GM21825 (cell line): ENCODE data around the gene APRT.

Source experiments
- ATAC-seq: cut with Tn5 transposase; IDR thresholded peaks from one replicate; pipeline ENCODE4 v1.9.1; 2021; ENCODE audit warnings: mild to moderate bottlenecking, moderate library complexity; ENCODE audit not compliant: unreplicated experiment

APRT gene

DNA sequence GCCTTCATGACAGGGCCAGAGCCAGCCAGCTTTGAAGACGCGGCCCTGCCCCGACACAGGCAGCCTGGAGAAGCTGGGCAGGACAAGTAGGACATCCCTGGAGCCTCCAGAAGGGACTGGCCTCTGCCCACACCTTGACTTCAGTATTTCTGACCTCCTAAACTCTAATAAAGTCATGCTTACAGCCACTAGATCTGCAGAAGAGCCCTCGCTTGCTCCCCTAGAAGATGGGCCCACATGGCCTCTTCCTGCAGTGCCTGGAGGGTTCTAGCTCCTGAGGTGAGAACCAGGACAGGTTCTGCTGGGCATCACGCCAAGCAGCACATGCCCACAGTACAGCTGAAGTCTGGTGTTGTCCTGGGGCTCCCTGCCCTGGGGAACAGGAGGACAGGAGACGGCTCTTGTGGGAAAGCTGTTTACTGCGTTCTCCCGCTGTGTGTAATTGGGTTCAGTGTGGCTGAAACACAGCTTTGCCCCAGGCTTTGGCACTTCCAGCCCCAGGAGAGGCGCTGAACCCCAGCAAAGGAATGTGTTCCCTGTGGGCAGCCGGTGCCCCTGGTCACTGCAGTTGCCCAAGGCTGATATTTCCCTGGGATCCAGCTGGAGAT, 2.6 kb downstream of the APRT start:
- ATAC-seq: no peak

DNA sequence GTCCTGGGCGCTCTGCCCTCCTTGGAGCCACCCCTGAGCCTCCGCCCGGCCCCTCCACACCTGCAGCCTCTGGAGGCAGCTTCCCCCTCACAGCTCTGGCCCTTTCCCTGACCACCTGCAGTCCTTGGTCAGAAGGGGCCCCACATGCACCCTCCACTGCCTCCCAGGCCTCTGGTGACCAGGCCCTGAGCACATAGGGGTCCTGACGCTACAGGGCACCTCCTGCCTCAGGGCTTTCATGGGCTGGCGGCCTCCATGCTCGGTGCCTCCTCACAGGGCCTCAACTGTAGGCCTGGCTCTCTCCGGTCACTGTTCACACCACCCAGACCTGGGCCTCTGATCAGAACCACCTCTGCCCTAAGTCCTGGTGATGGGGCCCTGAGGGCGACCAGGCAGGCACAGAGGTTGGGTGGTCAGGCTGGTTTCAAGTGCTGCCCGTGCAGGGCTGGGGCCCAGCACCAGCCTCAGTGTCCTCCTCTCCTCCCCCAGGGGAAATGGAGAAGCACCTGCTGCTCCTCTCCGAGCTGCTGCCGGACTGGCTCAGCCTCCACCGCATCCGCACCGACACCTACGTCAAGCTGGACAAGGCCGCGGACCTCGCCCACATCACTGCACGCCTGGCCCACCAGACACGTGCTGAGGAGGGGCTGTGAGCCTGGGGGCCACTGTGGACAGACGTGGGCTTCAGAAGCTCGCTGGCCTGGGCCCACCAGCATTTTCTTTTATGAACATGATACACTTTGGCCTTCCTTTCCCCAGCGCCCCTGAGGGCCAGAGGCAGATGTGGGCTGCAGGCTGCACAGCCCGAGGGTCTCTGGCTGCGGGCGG, 3.9 kb downstream of the APRT start:
- no peak for ATAC-seq

DNA sequence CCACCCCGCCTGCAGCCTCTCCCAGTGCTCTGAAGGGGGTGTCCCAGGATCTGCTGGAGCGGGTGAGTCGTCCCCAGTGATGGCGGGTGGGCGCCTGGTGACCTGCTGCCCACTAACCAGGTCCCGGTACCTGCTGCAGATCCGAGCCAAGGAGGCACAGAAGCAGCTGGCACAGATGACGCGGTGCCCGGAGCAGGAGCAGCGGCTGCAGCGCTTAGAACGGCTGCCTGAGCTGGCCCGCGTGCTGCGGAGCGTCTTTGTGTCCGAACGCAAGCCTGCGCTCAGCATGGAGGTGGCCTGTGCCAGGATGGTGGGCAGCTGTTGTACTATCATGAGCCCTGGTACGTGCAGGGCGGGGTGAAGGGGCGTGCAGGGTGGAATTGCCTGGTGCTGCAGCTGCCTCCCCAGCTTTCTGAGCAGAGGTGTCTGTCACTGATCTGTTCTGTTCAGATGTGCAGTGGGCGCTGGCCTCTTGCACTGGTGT, 4.5 kb downstream of the APRT start:
- ATAC-seq: no peak

DNA sequence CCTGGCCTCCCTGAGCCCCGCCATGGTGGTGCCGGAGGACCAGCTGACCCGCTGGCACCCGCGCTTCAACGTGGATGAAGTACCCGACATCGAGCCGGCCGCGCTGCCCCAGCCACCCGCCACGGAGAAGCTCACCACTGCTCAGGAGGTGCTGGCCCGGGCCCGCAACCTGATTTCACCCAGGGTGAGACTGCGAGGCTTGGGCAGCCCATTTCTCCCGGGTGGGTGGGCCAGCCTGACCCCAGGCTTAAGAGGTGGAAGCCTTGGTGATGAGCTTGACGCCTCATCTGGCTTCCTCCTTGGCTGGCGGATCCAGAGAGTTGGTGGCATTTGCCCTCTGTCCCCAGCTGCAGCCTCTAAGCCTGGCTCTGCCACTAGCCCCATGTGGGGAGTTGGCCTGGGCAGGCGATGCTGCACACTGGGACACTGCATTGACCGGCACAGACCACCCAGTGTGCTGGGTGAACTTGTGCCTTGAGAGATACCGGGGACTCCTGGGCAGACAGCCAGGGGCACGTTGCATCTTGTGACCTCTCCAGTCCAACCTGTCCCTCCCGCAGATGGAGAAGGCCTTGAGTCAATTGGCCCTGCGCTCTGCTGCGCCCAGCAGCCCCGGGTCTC, 5.1 kb downstream of the APRT start:
- no peak for ATAC-seq

DNA sequence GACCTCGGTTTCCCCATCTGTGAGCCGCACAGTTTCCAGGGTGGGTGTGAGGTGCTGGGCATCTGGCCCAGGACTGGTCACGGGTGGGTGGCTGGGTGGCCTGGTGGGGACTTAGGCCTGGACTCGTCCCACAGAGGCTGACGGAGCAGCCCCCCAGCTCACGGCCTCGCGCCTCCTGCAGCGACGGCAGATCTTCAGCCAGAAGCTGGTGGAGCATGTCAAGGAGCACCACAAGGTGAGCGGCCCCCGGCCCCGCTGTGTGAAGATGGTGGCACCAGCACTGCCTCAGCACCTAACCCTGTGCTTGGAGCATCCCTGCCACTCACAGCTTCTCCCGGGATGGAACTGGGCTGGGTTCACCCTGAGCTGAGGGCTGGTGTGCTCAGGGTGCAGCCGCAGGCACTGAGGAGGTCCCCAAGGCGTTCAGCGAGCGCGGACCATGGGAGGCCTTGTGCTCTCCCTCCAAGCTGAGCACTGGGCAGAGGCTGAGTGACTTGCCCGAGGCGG, 5.8 kb downstream of the APRT start:
- ATAC-seq: no peak

DNA sequence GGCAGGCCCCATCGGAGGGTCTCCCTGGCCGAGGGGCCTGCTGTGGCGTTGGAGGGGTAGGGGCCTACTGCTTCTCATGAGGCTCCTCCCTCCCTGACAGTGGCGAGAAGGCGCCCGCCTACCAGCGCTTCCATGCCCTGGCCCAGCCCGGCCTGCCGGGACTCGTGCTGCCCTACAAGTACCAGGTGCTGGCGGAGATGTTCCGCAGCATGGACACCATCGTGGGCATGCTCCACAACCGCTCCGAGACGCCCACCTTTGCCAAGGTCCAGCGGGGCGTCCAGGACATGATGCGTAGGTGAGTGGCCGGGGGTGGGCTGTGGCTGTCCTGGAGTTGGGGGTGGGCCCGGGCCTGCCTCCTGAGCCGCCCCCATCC, 6.4 kb downstream of the APRT start:
- ATAC-seq: no peak

DNA sequence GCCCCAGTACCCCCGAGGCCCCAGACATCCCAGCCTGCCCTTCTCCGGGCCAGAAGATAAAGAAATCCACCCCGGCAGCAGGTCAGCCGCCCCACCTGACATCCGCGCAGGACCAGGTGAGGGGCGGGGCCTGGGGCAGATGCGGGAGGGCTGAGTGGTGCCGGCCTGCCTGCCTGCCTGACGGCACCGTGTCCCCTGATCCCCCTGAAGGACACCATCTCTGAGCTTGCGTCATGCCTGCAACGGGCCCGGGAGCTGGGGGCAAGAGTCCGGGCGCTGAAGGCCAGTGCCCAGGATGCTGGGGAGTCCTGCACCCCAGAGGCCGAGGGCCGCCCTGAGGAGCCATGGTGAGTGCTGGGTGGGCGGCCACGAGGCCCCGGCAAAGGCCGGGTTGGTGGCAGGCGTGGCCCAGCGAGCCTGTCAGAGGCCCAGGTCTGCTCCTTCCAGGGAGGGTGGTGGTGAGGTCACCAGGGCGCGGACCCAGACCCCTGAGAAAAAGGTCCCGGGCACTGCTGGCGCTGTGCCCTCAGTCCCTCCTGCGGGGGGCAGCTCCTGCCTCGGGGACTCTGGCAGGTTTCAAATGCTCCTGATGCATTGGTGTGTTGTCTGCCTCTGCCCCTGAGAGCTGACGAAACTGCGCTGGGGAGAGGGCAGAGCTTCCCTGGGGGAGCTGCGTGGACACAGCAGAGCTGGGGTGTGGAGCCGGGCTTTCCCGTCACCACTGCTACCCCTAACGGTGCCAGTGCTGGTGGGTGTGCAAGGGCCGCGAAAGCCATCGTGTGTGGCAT, 7.0 kb downstream of the APRT start:
- ATAC-seq: no peak

DNA sequence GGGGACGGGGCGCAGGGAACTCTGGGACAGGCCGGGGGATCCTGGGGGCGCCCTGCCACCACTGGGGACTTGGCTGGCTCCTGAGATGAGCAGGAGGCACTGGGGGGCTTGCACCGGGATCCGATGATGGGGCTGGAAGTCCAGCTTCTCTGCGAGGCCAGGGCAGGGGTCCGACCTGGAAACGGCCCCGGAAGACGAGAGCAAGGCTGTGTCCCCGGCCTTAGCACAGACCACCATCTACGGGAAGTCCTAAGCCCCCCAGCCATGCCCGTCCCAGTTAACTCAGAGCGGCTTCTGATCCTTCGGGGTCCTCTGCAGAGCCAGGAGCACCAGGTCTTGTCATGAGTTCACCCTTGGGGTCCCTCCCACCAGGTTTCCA, 7.6 kb downstream of the APRT start:
- ATAC-seq: no peak

DNA sequence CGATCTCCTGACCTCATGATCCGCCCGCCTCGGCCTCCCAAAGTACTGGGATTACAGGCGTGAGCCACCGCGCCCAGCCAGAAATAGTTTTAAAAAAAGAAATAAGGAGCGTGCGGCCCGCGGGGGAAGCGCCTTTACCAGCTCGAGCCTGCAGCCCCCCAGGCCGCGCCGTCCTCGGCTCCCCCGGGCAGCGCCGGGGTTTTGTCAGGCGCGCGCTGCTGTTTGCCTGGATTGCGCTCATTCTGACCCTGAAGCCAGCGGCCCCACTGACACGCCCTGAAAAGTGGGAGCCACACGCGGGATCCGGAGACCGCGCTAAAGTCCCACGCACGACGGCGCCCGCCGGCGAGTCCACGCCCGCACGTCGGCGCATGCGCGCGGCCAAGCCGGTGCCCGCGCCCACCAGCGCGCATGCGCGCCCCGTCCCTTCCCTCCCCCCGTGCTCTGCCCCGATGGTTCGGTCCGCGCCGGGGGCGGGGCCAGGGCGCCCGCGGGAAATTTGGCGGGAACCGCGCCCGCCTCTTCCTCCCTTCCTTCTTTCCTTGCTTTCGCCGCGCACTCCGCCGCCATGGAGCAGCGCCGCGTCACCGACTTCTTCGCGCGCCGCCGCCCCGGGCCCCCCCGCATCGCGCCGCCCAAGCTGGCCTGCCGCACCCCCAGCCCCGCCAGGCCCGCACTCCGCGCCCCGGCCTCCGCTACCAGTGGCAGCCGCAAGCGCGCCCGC, 8.3 kb downstream of the APRT start, which contains the start of gene CDT1:
CDT1 (plus strand) TSS at position 526 of the 724 bp plus-strand sequence; CDS start at position 569, 43 bp downstream.
- ATAC-seq: peak; percentile 26

DNA sequence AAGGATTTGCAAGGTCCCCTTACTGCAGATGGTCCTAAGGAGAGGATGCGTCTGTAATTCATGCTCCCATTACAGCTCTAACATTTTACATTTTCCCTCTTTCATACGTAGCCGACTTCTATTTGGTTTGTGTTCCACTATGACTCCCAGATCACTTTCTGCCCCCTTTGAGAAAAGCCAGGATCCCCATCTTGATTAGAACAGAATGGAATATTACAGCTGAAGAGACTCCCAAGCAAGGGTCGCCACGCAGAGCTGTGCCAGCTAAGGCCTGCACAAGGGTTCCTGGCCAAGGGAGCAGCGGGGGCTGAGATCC, 11.5 kb downstream of the APRT start:
- no peak for ATAC-seq

DNA sequence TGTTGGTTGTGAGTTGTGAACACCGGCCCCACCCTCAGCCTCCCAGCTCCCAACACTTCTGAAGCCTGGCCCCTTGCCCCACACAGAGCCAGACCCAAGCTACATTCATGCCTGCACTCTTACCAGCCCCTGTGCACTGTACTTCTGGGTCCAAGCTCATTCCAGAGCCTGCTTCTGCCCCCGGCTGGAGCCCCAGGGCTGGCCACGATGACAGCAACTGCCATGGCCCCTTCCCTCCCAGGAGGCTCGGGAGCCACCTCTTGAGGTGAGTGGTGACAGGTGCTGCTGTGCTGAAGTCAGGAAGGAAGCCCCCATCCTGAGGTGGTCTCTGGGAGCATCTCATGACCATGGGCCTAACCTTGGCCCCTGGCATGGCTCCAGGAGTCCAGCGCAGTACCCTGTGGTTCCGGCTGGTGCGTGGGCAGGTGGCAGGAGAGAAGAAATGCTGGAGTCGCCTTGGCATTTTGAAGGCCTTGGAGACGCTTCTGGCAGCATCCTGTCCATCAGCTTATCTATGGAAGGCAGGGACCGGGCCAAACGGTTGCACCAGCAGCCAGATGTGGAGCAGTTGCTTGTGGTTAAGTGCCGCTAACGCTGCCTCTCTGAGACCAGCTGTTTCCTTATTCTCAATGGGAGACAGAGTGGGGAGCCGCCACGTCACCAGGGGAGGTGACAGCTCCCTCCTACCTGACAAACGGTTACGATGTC, 12.0 kb downstream of the APRT start:
- no peak for ATAC-seq

DNA sequence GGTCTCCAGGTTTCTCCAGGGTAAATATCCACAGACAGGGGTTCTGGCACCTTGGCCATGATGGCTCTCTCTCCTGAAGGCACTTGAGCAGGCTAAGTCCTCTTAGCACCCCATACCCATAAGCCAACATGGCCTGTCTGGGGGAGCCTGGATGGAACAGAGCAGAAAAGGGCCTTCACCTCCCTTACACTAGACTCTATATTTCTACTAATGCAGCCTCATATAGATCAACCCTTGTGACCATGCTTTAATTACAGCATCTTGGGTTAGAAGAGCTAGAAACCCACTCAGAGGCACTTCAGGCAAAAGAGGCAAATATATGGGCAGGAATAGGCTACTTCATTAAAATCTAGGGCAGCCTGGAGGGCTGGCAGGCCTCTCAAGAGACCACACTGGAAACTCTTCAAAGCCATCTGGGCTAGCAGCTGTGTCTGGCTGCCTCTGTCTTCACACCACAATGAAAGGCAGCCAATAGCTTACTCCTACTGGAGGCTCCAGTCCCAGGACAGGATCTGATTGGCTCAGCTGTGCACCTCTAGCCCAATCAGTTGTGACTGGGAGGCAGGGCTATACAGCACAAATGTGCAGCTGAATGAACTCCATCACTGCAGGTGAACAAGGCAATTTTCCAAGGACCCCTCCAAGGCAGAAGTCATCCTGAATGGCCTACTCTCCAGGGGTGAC, 12.8 kb downstream of the APRT start:
- no peak for ATAC-seq

DNA sequence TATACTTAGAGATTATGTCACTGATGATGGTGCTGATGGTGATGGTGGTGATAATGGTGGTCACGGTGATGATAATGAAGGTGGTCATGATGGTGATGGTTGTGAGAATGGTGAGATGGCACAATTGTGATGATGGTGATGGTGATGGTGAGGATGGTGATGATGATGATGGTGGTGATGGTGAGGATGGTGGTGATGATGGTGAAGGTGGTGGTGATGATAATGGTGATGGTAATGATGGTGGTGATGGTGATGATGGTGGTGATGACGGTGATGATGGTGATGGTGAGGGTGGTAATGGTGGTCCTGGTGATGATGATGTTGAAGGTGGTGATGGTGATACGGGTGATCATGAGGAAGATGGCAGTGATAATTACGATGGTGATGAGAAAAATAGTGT, 13.7 kb downstream of the APRT start:
- ATAC-seq: no peak

DNA sequence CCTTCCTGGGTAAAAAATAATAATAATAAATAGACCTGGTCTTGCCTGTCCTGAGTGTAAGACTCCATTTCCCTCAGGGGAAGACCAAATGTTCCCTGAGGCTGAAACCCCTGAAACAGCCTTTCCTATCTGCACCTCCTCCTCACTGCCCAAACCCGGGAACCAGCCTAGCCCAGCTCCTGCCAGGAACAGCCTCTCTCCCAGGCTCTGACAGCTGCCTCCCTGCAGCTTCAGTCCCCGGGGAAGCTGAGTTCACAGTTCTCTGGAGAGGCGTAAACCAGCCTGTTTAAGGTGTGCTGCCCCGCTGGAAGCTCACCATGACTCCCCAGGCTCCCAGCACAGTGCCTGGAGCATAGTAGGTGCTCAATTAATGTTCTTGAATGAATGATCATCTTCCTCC, 15.4 kb downstream of the APRT start:
- no peak for ATAC-seq

DNA sequence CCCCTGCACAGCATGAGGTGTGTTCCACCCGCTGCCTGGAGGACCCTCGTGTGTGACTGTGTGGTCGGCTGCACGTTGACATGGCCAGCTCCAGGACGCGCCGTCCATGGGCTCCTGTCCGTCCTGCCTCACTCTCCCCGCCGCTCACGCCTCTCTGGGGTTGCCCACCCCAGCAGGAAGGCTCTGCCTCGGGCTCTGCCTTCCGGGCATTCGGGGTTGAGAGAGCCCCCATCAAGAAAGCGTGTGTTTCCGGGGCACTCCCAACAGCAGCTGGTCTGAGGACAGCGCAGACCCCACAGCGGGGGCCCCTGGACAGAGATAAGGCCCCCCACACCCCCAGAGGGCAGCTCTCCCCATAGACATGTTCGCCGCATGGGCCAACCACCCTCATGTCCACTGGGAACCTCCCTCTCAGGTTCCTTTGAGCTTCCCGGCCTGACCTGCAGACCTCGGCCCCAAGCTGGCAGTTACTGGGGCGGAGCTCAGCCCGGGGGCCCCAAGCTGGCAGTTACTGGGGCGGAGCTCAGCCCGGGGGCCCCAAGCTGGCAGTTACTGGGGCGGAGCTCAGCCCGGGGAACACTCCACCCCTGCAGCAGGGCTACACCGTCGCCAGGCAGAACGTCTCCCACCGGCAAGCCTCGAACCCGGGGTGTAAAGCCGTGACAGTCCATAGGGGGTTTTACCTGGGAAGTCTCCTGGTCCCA, 18.3 kb downstream of the APRT start:
- ATAC-seq: no peak

DNA sequence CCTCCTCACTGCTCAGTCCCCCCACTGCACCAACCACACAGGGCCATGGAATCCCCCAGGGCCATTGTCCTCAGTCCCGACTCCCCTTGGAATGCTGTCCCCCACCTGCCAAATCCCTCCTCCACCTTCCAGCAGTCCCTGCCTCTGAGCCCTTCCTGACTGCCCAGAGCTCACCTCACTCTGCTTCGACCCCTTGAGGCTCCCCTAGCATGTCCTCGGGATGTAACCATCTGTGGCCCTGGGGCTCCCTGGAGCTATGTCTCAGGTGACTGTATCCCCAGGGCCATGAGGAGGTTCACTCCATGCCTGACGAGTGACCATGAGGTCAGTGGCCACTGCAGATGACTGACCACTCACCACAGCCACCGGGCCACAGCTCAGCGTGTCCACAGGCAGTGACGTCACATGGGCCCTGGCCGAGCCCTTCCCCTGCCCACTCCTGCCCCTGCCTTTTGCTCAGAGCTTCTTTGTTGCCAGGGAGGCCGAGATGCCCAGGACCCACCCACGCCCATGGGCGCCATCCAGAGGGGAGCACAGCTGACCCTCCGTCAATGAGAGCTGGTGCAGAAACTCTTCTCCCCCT, 19.0 kb downstream of the APRT start:
- ATAC-seq: no peak

DNA sequence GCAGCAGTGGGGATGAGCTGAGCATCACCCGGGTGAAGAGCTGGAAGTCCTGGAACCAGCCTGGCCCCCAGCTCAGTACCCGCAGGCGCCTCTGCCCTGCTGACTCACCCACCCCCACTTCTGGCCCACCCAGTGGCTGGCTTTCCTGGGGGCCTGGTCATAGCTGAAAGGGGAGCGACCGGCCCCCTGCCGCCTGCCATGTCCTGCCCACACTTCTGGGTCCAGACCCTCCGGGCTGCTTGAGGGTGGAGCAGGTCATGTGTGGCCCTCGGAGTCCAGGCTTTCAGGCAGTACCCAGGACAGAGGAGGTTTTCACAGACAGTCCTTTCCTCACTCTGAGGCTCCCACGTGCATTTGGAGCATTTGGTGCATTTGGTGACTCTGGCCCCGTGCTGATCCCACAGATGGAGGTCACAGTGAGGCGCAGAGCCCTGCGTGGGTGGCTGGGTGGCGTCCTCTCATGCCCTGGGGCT, 19.6 kb downstream of the APRT start:
- ATAC-seq: no peak
